GM21737 (cell line): ENCODE measurements around the gene ACSL3.

Experiments
- ATAC-seq: cut with Tn5 transposase; IDR thresholded peaks from one replicate; pipeline ENCODE4 v1.9.1; 2021; ENCODE audit warnings: mild to moderate bottlenecking, moderate library complexity; ENCODE audit not compliant: unreplicated experiment

Gene ACSL3

DNA sequence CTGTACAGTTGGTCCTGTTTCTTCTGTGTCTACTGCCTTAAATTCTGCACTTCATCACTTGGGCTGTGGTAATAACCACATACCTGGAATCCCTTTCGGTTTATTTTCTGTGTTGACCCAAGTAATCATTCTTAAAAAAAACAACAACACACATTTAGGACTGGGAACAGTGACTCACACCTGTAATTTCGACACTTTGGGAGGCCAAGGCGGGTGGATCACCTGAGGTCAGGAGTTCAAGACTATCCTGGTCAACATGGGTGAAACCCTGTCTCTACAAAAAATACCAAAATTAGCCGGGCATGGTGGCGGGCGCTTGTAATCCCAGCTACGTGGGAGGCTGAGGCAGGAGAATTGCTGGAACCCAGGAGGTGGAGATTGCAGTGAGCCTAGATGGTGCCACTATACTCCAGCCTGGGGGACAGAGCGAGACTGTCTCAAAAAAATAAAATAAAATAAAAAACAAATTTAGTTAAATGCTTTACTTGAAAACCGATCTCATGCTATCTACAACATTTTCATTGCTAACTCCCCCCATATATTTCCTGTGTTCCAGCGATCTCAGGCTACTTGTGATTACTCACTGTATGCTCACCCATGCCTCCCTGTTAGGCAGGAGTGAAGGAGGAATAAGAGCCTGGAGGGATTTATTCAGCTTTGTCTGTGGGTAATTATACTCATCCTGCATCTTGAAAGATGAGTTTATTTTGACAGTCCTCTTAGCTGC lies 18.2 kb downstream of the ACSL3 start:
- ATAC-seq, result no peak

DNA sequence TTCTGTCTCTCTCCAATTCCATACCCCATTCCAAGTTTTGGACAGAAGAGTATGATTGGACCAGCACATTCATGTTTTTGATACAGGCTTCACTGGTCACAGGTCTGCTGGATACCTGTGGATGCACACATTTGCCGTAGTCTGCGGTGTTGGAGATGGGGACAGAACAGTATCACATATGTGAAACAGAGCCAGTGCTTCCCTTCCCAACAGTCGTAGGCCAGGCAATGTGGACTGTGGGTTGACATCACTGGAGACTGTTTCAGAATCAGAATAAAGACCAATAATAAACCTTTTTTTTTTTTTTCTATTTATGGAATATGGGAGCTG lies 18.7 kb downstream of the ACSL3 start:
- no peak for ATAC-seq

- no peak for ATAC-seq
These were observed 21.7 kb downstream of the ACSL3 start for GRCh38 chr2:222882484-222882928.

GRCh38 chr2:222883420-222883819 lies 22.6 kb downstream of the ACSL3 start:
- ATAC-seq, result no peak

DNA sequence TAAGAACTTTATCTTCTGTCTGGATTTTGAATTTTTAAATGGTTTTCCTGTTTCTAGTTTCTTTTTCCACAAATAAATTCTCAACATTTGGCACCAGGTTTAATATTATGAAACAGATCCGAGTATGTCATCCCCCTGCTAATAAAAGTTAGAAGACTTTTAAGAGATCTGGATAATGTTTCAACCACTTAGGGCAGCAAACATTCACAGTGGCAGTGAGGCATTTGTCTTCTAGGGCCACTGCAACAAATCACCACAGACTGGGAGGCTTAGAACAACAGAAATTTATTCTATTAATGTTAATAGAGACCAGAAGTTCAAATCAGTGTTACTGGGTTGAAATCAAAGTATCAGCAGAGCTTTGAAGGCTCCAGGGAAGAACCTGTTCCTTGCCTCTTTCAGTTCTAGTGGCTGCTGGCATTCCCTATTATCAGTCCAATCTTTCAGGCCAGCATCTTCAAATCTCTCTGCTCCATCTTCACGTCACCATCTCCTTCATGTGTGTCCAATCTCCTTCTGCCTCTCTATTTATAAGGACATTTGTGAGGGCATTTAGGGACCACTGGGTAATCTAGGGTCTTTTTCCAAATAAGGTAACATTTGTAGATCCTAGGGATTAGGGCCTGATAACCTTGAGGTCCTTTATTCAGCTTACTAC lies 23.4 kb downstream of the ACSL3 start:
- no peak for ATAC-seq

DNA sequence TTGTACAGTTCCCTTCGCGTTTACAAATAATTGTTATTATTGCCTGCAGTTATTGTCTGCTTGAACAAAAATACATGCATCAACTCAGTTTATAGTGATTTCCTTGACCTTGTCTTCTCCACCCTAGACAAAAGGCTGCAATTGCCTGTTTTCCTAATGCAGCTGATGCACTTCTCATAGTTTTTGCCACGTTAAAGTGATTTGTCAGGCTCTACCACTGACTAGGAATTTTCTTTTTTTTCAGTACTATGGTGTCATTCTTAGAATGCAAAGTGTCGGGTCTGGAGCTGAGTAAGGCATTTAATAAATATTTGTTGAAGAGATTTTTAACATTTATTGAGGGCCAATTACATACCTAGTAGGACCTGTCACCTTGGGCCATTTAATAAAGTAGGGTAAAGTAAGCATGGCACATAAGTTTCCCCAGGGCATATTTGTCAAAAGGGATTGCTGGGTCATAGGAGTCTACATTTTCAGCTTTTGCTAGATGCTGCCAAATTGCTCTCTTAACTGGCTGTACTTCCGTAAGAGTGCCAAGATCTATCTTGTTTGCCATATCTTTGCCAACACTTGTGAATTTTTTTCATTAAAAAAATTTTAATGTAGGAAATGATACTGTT lies 24.1 kb downstream of the ACSL3 start:
- no peak for ATAC-seq

DNA sequence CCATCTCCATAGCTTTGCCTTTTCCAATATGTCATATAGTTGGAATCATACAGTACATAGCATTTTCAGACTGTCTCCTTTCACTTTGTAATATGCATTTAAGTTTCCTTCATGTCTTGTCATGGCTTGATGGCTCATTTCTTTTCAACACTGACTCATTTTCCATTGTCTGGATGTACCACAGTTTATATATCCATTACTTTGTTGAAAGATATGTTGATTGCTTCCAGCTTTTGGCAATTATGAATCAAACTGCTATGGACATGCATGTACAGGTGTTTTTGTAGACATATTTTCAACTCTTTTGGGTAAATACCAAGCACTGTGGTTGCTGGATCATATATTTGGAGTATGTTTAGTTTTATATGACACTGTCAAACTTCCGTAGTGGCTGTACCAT lies 26.3 kb downstream of the ACSL3 start:
- ATAC-seq, result no peak

- ATAC-seq, result no peak
These were observed 27.9 kb downstream of the ACSL3 start for GRCh38 chr2:222888716-222889115.

- ATAC-seq, result no peak
These were observed 31.1 kb downstream of the ACSL3 start for GRCh38 chr2:222891890-222892289.

DNA sequence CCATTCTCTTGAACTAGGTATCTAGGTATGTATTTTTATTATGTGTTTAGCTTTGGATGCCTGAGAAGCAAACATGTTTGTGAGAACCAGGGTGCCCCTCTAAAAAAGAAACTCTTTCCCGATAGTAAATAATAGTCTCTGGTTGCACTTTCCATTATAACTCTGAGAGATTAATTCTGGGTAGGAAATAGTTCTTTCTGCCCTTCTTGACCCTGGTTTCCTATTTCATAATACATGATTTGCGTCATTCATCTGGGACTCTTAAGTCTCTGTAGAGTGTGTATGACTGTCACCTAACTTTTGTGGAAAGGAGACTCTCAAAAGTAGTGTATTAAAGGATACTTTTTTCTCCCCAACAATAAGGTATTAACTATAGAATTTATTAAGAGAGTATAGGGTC lies 31.5 kb downstream of the ACSL3 start:
- ATAC-seq, result no peak

DNA sequence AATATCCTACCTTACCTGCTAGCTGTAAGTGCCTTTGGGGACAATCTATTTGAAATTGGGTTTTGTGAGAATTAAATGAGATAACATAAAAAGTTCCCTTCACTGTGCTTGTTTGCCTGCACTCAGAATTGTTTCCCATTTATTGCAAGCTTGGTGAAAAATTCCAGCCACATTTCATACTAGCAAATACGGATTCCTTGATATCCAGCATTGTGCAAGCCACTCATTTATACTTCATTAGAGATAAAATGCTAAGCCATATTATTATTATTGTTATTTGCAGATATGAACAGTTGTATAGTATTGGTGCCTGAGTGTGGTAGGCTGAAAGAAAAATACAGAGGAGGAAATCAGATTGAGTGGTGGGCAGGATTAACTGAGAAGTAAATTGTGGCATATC lies 31.9 kb downstream of the ACSL3 start:
- ATAC-seq, result no peak

GRCh38 chr2:222893716-222894115 lies 32.9 kb downstream of the ACSL3 start:
- ATAC-seq, result no peak

DNA sequence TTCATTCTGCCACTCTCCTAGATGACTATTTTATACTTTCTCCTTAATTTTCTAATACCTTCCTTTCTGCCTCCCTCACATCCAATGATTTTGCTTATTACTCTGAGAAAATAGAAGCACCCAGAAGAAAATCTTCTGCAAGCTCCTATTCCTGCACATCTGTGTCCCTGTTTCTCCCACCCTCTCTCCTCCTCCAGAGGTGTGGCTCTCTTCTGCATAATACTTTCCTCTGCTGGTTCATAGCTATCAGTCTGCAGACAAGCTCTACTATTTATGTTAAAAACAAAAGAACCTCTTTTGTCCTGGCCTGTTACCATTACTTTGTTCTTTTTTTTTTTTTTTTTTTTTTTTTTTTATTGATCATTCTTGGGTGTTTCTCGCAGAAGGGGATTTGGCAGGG lies 34.3 kb downstream of the ACSL3 start:
- ATAC-seq, result no peak

DNA sequence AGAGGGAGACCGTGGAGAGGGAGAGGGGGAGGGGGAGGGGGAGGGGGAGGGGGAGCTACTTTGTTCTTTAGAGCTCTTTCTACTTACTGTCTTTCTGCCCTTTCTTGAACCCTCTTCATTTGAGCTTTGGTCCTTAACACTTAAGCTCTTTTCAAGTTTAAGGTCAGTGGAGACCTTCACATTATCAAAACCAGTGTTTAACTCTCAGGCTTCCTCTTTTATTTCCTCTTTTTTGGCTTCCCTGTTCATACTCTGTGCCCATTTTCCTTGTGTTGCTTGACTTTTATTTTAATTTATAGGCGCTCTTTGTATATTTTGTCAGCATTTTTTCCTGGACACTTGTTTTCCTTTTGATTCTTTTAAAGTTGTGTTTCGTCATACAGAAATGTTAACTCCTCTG lies 37.1 kb downstream of the ACSL3 start:
- no peak for ATAC-seq

DNA sequence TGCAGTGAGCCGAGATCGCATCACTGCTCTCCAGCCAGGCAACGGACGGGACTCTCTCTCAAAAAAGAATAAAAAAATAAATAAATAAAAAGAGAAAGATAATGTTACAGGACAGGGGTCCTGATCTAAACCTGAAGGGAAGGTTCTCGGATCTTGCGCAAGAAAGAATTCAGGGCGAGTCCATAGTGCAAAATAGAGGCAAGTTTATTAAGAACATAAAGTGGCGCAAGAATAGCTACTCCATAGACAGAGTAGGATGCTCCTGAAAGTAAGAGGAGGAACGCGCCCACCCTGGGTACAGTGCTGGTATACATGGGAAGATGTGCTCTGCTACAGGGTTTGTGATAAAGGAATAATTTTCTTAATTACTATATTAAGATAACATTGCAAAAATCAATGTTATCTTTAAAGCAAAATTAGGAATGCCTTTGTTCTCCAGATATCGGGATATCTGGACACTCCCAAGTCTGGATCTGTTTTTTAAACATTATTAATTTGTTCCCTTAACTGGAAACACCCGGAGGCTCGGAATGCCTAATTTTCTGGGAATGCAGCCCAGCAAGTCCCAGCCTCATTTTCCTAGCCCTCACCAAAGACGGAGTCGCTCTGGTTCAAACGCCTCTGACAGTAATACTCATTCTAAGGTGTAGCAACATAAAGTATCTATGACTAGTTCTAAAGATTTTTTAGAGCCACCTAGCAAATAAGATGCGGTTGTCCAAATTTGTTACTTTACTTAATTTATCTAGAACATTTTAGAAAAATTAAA lies 38.8 kb downstream of the ACSL3 start:
- ATAC-seq, result no peak

- ATAC-seq, result no peak
These were observed 39.5 kb downstream of the ACSL3 start for GRCh38 chr2:222900354-222900753.

DNA sequence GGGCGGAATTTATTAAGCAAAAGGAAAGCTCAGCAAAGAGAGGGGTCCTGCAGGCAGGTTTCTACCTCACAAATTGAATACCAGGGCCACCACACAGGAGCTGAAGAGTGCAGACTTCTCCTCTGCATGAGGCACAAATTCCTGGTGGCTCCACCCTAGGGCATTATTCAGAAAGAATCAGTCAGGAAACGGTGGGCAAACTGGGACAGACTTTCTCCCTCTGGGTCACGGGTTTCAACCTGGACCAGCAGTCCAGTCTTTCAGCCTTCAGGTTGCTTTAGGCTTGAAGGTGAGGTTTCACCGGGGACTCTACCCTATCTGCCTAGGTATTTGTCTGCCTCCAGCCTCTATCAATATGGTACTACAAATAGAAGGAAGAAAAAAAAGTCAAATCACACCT lies 41.8 kb downstream of the ACSL3 start:
- ATAC-seq, result no peak

DNA sequence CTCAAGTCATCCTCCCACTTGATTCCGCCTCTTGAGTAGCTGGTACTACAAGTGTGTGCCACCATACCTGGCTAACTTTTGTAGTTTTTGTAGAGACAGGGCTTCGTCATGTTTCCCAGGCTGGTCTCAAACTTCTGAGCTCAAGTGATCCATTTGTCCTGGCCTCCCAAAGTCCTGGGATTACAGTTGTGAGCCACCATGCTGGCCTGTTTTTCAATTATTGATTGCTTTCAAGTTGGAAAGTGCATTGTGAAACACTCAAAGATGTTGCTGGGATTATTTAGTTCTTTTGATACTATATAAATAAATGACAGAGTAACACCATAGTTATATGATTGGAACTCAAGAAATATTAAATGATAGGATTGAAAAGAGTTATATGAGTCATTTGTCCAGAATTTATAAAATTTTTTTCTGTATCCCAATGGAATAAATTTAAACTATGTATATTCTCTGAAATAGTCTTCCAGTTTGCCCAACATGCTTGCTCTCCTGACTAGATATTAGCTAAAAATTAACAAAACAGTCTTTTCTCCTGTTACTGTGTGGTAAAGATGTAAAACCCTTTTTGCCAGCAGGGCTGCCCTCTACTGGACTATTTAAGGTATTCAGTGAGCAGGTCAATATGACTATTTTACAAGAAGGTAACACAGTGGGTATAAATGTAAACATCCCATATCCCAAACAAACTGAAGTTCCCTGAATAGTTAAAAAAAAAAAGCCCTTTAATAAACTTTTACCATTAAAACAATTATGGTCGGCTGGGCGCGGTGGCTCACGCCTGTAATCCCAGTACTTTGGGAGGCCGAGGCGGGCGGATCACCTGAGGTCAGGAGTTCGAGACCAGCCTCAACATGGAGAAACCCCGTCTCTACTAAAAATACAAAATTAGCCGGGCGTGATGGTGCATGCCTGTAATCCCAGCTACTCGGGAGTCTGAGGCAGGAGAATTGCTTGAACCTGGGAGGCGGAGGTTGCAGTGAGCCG lies 42.7 kb downstream of the ACSL3 start:
- ATAC-seq, result peak; percentile 87

GRCh38 chr2:222904557-222905258 lies 43.9 kb downstream of the ACSL3 start:
- ATAC-seq, result no peak

DNA sequence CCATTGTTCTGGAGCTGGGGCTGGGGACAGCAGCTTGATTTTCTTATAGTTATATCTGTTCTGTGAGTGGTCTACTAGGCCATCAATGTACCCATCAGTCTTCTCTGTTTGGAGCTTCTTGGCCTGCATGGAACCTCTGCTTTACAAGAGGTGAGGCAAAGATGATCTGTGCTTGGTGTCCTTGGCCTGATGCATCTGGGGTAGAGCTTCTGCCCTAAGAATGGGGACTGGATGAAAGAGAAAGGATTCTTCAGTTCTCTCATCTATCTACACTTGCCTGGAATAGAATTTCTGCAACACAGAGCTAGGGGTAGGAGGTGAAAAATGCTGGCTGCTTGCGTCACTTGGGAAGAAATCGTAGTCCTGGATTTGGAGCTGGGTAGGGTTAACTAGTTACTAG lies 46.2 kb downstream of the ACSL3 start:
- ATAC-seq, result no peak
